Endothelial cell of umbilical vein (primary cell): ENCODE measurements around the gene FHOD3.

Source experiments
- CTCF ChIP-seq, 2 donors: IDR thresholded peaks; 1 replicate in 1 of 2; 2 replicates in 1 of 2; pipeline ENCODE4 v1.5.1; 2011; ENCODE audit warnings: low read length in 2 of 2, mild to moderate bottlenecking in 2 of 2, moderate library complexity in 2 of 2, control low read depth in 1 of 2, inconsistent platforms in 1 of 2, low read depth in 1 of 2; ENCODE audit not compliant: insufficient read depth in 1 of 2; ENCODE audit errors: extremely low read depth in 1 of 2
- MAX ChIP-seq: IDR thresholded peaks from 2 replicates; pipeline ENCODE4 v1.6.1; 2011; ENCODE audit not compliant: insufficient read depth, insufficient read length
- MYC ChIP-seq: IDR thresholded peaks from one replicate; pipeline ENCODE4 v1.6.1; 2011; ENCODE audit warnings: mild to moderate bottlenecking, low read depth, low read length

- TF ChIP-seq MAX (no peak), CTCF (IDR thresholded peaks at IDR 0.05; ENCODE audit: extremely low read depth in 1 of 2, insufficient read depth in 1 of 2, low read depth in 1 of 2, low read length in 2 of 2) (no peak), MYC (no peak)
Observed at GRCh38 chr18:36758623-36759022, 461.1 kb downstream of the FHOD3 start.
